ENCODE measurements around the gene IFI35. TPM values are rescaled to one million over a fixed set of nuclear protein-coding genes. Genes with fewer than 3 reads are reported as not detected.

The IFI35 gene
- total and polyA plus RNA-seq, 2 of the 8 experiments (the other 6 are each of a cell fraction or from before 2014, with no cell fraction given), result 2.5 to 4.7 TPM

DNA sequence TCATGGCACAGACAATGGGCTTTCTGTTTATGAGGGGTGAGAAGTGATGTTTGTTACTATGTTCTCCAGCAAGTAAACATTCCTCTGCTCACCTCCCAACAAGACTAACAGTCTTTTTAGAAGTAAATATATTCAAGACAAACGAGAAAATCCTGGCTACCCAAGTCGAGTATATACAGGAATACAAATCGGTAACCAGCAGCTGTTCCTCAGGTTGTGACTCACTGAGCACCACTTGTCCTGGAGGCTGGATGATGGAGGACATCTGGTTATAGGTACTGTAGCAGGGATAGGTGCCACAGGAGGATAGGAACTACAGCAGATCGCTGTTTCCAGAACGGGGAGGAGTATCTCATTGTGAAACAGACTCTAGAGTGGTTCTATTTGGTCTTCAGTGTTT lies 13.7 kb upstream of the IFI35 start:
- Histone ChIP-seq H4K20me1 (replicated peaks in 1 of 2; ENCODE audit: control insufficient read depth in 1 of 2, insufficient read depth in 2 of 2, low read length in 2 of 2) (peaks cover 0 to 6% of the 10 kb centered on the region in 2 experiments), H3K18ac (ENCODE audit: extremely low read depth, low read length) (no peak overlapping the region), H3K27ac (ENCODE audit: low read depth, low read length) (no peak overlapping the region), H2BK5ac (ENCODE audit: low read depth, low read length) (no peak overlapping the region), H3K56ac (replicated peaks; ENCODE audit: insufficient read length, low read depth, low read length) (no peak overlapping the region), H3K23ac (ENCODE audit: insufficient read length) (no peak overlapping the region), H3K4me1 (replicated peaks in 1 of 4; ENCODE audit: control insufficient read depth in 3 of 4, insufficient read depth in 4 of 4, low read length in 3 of 4) (peaks cover 0 to 6% (median 0%) of the 10 kb centered on the region in 4 experiments; a peak in 2 of 7 replicates), H2BK15ac (ENCODE audit: low read length) (no peak overlapping the region), H2AFZ (ENCODE audit: low read length) (no peak overlapping the region), H2BK12ac (ENCODE audit: low read depth, low read length) (no peak overlapping the region), H3K4ac (replicated peaks; ENCODE audit: insufficient read length, low read depth, low read length) (no peak overlapping the region), H4K5ac (ENCODE audit: insufficient read length, low read depth, low read length) (no peak overlapping the region), H3K79me2 (ENCODE audit: control insufficient read depth in 1 of 2, insufficient read depth in 2 of 2, low read length in 2 of 2) (no peaks in the 10 kb centered on the region), H2AK5ac (ENCODE audit: low read depth, low read length) (no peak overlapping the region), H4K8ac (ENCODE audit: extremely low read depth, insufficient read depth, low read length) (no peak overlapping the region), H3K36me3 (ENCODE audit: control insufficient read depth in 2 of 4, insufficient read depth in 4 of 4, low read length in 3 of 4) (peaks cover 17 to 37% (median 30%) of the 10 kb centered on the region in 4 experiments; a peak in 6 of 8 replicates), H2BK20ac (ENCODE audit: low read length) (no peak overlapping the region), H3K4me2 (ENCODE audit: insufficient read depth in 1 of 2, low read depth in 2 of 2, low read length in 2 of 2) (no peak overlapping the region), H3K9ac (replicated peaks in 1 of 4; ENCODE audit: extremely low read depth in 1 of 4, low read depth in 3 of 4, low read length in 3 of 4) (no peak overlapping the region), H3K27me3 (replicated peaks in 1 of 4; ENCODE audit: control insufficient read depth in 3 of 4, extremely low read depth in 1 of 4, insufficient read depth in 3 of 4, low read length in 3 of 4) (no peaks in the 10 kb centered on the region), H3K23me2 (ENCODE audit: low read depth, low read length) (no peaks in the 10 kb centered on the region), H3K79me1 (ENCODE audit: low read depth, low read length) (no peaks in the 10 kb centered on the region), H3K4me3 (ENCODE audit: extremely low read depth in 1 of 4, insufficient read depth in 2 of 4, low read depth in 3 of 4, low read length in 4 of 4) (no peak overlapping the region), H2BK120ac (replicated peaks; ENCODE audit: low read depth, low read length) (no peak overlapping the region), H3K14ac (ENCODE audit: insufficient read length) (no peak overlapping the region), H4K91ac (replicated peaks; ENCODE audit: insufficient read length, low read length) (no peak overlapping the region), H3K9me3 (ENCODE audit: insufficient read depth in 2 of 2, low read depth in 1 of 2, low read length in 1 of 2) (no peaks in the 10 kb centered on the region)
- TF ChIP-seq KDM4A (IDR thresholded peaks at IDR 0.05; ENCODE audit: low read depth, low read length, severe bottlenecking) (no peak), CHD2 (IDR thresholded peaks at IDR 0.05; ENCODE audit: low read length) (no peak), EP300 (IDR thresholded peaks at IDR 0.05; ENCODE audit: borderline replicate concordance in 1 of 2, low read depth in 2 of 2, low read length in 2 of 2) (no peak), CEBPB (IDR thresholded peaks at IDR 0.05; ENCODE audit: low read depth, low read length) (no peak), SIX5 (IDR thresholded peaks at IDR 0.05; ENCODE audit: low read depth, low read length) (no peak), SUZ12 (IDR thresholded peaks at IDR 0.05; ENCODE audit: low read length) (no peak), BACH1 (IDR thresholded peaks at IDR 0.05; ENCODE audit: low read length) (no peak)
- POLR2A ChIA-PET (ENCODE audit: partially characterized antibody), result interaction anchor here (1.5 kb wide), 1 partner anchor 9 kb away, joined by 6 read pairs; no protein-coding TSS in a partner anchor
- FAIRE-seq, result no peak
- 94% methylated on average over 5 of the region's 5 CpGs; no CpG with 5 or more reads in 1 of the 2 experiments for WGBS, 2 experiments (ENCODE audit: extremely low coverage in 1 of 2, insufficient coverage in 1 of 2, insufficient read length in 1 of 2, insufficient replicate concordance in 2 of 2, low coverage in 1 of 2, low lambda C conversion rate in 2 of 2, missing lambda C conversion rate in 1 of 2)
- no peak for DNase-seq (ENCODE audit: low read depth in 1 of 2, low spot score in 2 of 2)
- CTCF ChIA-PET (ENCODE audit: partially characterized antibody), result no interaction called here

Data from H1 (cell line).